H1 (cell line): ENCODE measurements around the gene EPB41L4A. TPM values are rescaled to one million over a fixed set of nuclear protein-coding genes. Genes with fewer than 3 reads are reported as not detected.

ENCODE experiments used
- CTCF ChIA-PET: fragments of 300-600 bp; sonication (Branson Sonifier 250); formaldehyde crosslinking; loops from one replicate; lab custom pipeline; 2021; ENCODE audit not compliant: partially characterized antibody; lab: Charles Lee
- POLR2A ChIA-PET: fragments of 300-600 bp; sonication (Branson Sonifier 250); formaldehyde crosslinking; loops from one replicate; lab custom pipeline; 2021; ENCODE audit warnings: inconsistent platforms; ENCODE audit not compliant: partially characterized antibody; lab: Charles Lee
- DNase-seq, 2 experiments: peaks; one replicate each; pipeline versions ENCODE4 v3.0.0 to v3.0.0-alpha.2; 2010 to 2022; ENCODE audit warnings: low spot score in 2 of 2, low read depth in 1 of 2, mixed read lengths in 1 of 2
- FAIRE-seq: peaks from 2 replicates; lab custom pipeline; 2011; peaks lifted over from hg19 to GRCh38; lab: Jason Lieb, UNC
- H2AFZ ChIP-seq: 2 replicates; pipeline ENCODE4 v1.8.1; 2012; ENCODE audit warnings: low read length, inconsistent platforms
- H2AK5ac ChIP-seq: 2 replicates; pipeline ENCODE4 v1.6.1; 2013; ENCODE audit warnings: low read depth, low read length
- H2BK120ac ChIP-seq: replicated peaks from 2 replicates; pipeline ENCODE3; 2013; ENCODE audit warnings: low read depth, low read length, inconsistent platforms
- H2BK12ac ChIP-seq: 2 replicates; pipeline ENCODE4 v1.6.1; 2013; ENCODE audit warnings: low read depth, low read length
- H2BK15ac ChIP-seq: 2 replicates; pipeline ENCODE4 v1.6.1; 2013; ENCODE audit warnings: low read length
- H2BK20ac ChIP-seq: 2 replicates; pipeline ENCODE4 v1.6.1; 2013; ENCODE audit warnings: low read length
- H2BK5ac ChIP-seq: 2 replicates; pipeline ENCODE4 v1.6.1; 2013; ENCODE audit warnings: low read depth, low read length
- H3K14ac ChIP-seq: 2 replicates; pipeline ENCODE4 v1.6.1; 2013; ENCODE audit warnings: inconsistent platforms; ENCODE audit not compliant: insufficient read length
- H3K18ac ChIP-seq: 2 replicates; pipeline ENCODE4 v1.6.1; 2013; ENCODE audit warnings: low read length; ENCODE audit errors: extremely low read depth
- H3K23ac ChIP-seq: 2 replicates; pipeline ENCODE4 v1.6.1; 2013; ENCODE audit warnings: inconsistent platforms; ENCODE audit not compliant: insufficient read length
- H3K23me2 ChIP-seq: 2 replicates; pipeline ENCODE4 v1.6.1; 2013; ENCODE audit warnings: low read depth, low read length
- H3K27ac ChIP-seq: 2 replicates; pipeline ENCODE4 v1.6.1; 2011; ENCODE audit warnings: low read depth, low read length, inconsistent platforms
- H3K27me3 ChIP-seq, 4 experiments: replicated peaks in 1 of 4; 1 replicate in 1 of 4; 2 replicates in 3 of 4; pipeline versions ENCODE4 v1.6.1 to v1.8.1; 2011 to 2013; ENCODE audit warnings: low read length in 3 of 4, mild to moderate bottlenecking in 3 of 4, inconsistent platforms in 2 of 4, mixed read lengths in 2 of 4, moderate library complexity in 1 of 4; ENCODE audit not compliant: control insufficient read depth in 3 of 4, insufficient read depth in 3 of 4; ENCODE audit errors: extremely low read depth in 1 of 4
- H3K36me3 ChIP-seq, 4 experiments: 2 replicates each; pipeline versions ENCODE4 v1.6.1 to v1.8.1; 2011 to 2013; ENCODE audit warnings: mild to moderate bottlenecking in 4 of 4, low read length in 3 of 4, moderate library complexity in 2 of 4, control low read depth in 1 of 4, inconsistent platforms in 1 of 4; ENCODE audit not compliant: insufficient read depth in 4 of 4, control insufficient read depth in 2 of 4
- H3K4ac ChIP-seq: replicated peaks from 2 replicates; pipeline ENCODE3; 2013; ENCODE audit warnings: low read length, low read depth, mixed read lengths, inconsistent platforms; ENCODE audit not compliant: insufficient read length
- H3K4me1 ChIP-seq, 4 experiments: replicated peaks in 1 of 4; 1 replicate in 1 of 4; 2 replicates in 3 of 4; pipeline versions ENCODE4 v1.6.1 to v1.8.1; 2011 to 2013; ENCODE audit warnings: low read length in 3 of 4, inconsistent platforms in 2 of 4, mixed read lengths in 1 of 4; ENCODE audit not compliant: insufficient read depth in 4 of 4, control insufficient read depth in 3 of 4
- H3K4me2 ChIP-seq, 2 experiments: 2 replicates each; pipeline versions ENCODE4 v1.6.1 to v1.8.1; 2011 to 2013; ENCODE audit warnings: low read depth in 2 of 2, low read length in 2 of 2, control low read depth in 1 of 2, inconsistent platforms in 1 of 2, mild to moderate bottlenecking in 1 of 2; ENCODE audit not compliant: insufficient read depth in 1 of 2
- H3K4me3 ChIP-seq, 4 experiments: fragments of 200-600, 300-600 bp in 1 of 4; sonication (generic), shearing (Covaris generic), sonication (Bioruptor Twin) in 1 of 4; 2 replicates each; pipeline versions ENCODE4 v1.5.1 to v1.8.1; 2011 to 2016; ENCODE audit warnings: low read length in 4 of 4, low read depth in 3 of 4, control low read depth in 2 of 4, inconsistent platforms in 2 of 4, mild to moderate bottlenecking in 2 of 4, mixed read lengths in 1 of 4, moderate library complexity in 1 of 4; ENCODE audit not compliant: insufficient read depth in 2 of 4; ENCODE audit errors: extremely low read depth in 1 of 4
- H3K56ac ChIP-seq: replicated peaks from 2 replicates; pipeline ENCODE3; 2013; ENCODE audit warnings: low read depth, mild to moderate bottlenecking, mixed read lengths, low read length, inconsistent platforms; ENCODE audit not compliant: insufficient read length
- H3K79me1 ChIP-seq: 2 replicates; pipeline ENCODE4 v1.6.1; 2013; ENCODE audit warnings: low read depth, low read length, control low read depth
- H3K79me2 ChIP-seq, 2 experiments: 2 replicates each; pipeline versions ENCODE4 v1.6.1 to v1.8.1; 2012 to 2013; ENCODE audit warnings: low read length in 2 of 2, mild to moderate bottlenecking in 2 of 2, inconsistent platforms in 1 of 2; ENCODE audit not compliant: insufficient read depth in 2 of 2, control insufficient read depth in 1 of 2
- H3K9ac ChIP-seq, 4 experiments: replicated peaks in 1 of 4; 1 replicate in 1 of 4; 2 replicates in 3 of 4; pipeline versions ENCODE4 v1.6.1 to v1.8.1; 2011 to 2013; ENCODE audit warnings: low read depth in 3 of 4, low read length in 3 of 4, control low read depth in 2 of 4, mild to moderate bottlenecking in 2 of 4, moderate library complexity in 2 of 4, inconsistent platforms in 1 of 4; ENCODE audit errors: extremely low read depth in 1 of 4
- H3K9me3 ChIP-seq, 2 experiments: 2 replicates each; pipeline versions ENCODE4 v1.6.1 to v1.8.1; 2012 to 2013; ENCODE audit warnings: mild to moderate bottlenecking in 2 of 2, moderate library complexity in 2 of 2, control low read depth in 1 of 2, inconsistent platforms in 1 of 2, low read depth in 1 of 2, low read length in 1 of 2, mixed read lengths in 1 of 2; ENCODE audit not compliant: insufficient read depth in 2 of 2
- H4K20me1 ChIP-seq, 2 experiments: replicated peaks in 1 of 2; 2 replicates each; pipeline versions ENCODE3 to v1.8.1; 2011 to 2013; ENCODE audit warnings: inconsistent platforms in 2 of 2, low read length in 2 of 2, mild to moderate bottlenecking in 1 of 2; ENCODE audit not compliant: insufficient read depth in 2 of 2, control insufficient read depth in 1 of 2
- H4K5ac ChIP-seq: 2 replicates; pipeline ENCODE4 v1.6.1; 2013; ENCODE audit warnings: low read length, low read depth, mixed read lengths, inconsistent platforms; ENCODE audit not compliant: insufficient read length
- H4K8ac ChIP-seq: 2 replicates; pipeline ENCODE4 v1.8.0; 2013; ENCODE audit warnings: mild to moderate bottlenecking, moderate library complexity, low read length, inconsistent platforms; ENCODE audit not compliant: insufficient read depth; ENCODE audit errors: extremely low read depth
- H4K91ac ChIP-seq: replicated peaks from 2 replicates; pipeline ENCODE3; 2013; ENCODE audit warnings: low read length, mixed read lengths, inconsistent platforms; ENCODE audit not compliant: insufficient read length
- ATF2 ChIP-seq: IDR thresholded peaks from 2 replicates; pipeline ENCODE4 v1.6.1; 2012; ENCODE audit warnings: low read length, inconsistent platforms
- BRCA1 ChIP-seq: IDR thresholded peaks from 2 replicates; pipeline ENCODE4 v1.6.1; 2012; ENCODE audit warnings: low read depth, low read length, improper control_type of control experiment
- CBX5 ChIP-seq: fragments of 300-800, 300-1000 bp; sonication (generic); IDR thresholded peaks from 2 replicates; pipeline ENCODE4 v1.7.1; 2016; ENCODE audit warnings: antibody characterized with exemption, low read length, low read depth
- EGR1 ChIP-seq: IDR thresholded peaks from 2 replicates; pipeline ENCODE4 v1.6.1; 2011; ENCODE audit warnings: low read depth, low read length, borderline replicate concordance
- POLR2AphosphoS5 ChIP-seq: IDR thresholded peaks from 2 replicates; pipeline ENCODE4 v1.6.1; 2011; ENCODE audit warnings: low read depth, low read length
- POU5F1 ChIP-seq: IDR thresholded peaks from 2 replicates; pipeline ENCODE4 v1.6.1; 2011; ENCODE audit warnings: low read depth, mild to moderate bottlenecking, low read length, moderate library complexity
- TBP ChIP-seq: IDR thresholded peaks from 2 replicates; pipeline ENCODE4 v1.6.1; 2011; ENCODE audit warnings: low read depth, low read length, improper control_type of control experiment
- WGBS, 2 experiments: shearing (Covaris generic) in 1 of 2; methylation state at CpG; one replicate each; pipeline versions ENCODE4 v1.1.6 to v1.1.7; 2013 to 2015; ENCODE audit warnings: low lambda C conversion rate in 2 of 2, mixed read lengths in 2 of 2, inconsistent platforms in 1 of 2, low coverage in 1 of 2, missing lambda C conversion rate in 1 of 2; ENCODE audit not compliant: insufficient replicate concordance in 2 of 2, insufficient coverage in 1 of 2, insufficient read length in 1 of 2; ENCODE audit errors: extremely low coverage in 1 of 2, missing lambda C conversion rate in 1 of 2; 5-methylcytosine and 5-hydroxymethylcytosine counted together
- polyA plus RNA-seq, 7 experiments: library from polyadenylated mRNA; depleted of rRNA in 3 of 7; stranded (reverse) in 5 of 7; unstranded in 2 of 7; fragments of >200 nt in 5 of 7; fragments of 200-250 nt in 2 of 7; gene quantifications; 1 replicate in 5 of 7; 2 replicates in 1 of 7; 4 replicates in 1 of 7; pipeline versions ENCODE4 v1.2.1 to v1.2.3, GENCODE V29; 2011 to 2013; ENCODE audit warnings: missing spikeins in 2 of 7, mixed read lengths in 2 of 7
- total RNA-seq: library from RNA; stranded (reverse); fragmentation: NEBNext Ultra II Directional; extraction: Animal tissue kit (Norgen Biotek cat#: 25700); gene quantifications from 2 replicates; pipeline ENCODE4 v1.2.1, GENCODE V29; 2021

The EPB41L4A gene
- total and polyA plus RNA-seq, 2 of the 8 experiments (the other 6 are each of a cell fraction or from before 2014, with no cell fraction given): 1.6 to 4.6 TPM

GRCh38 chr5:112342389-112342788 lies 76.7 kb downstream of the EPB41L4A start:
- ChIA-PET POLR2A (no interaction called here), CTCF (no interaction called here)
- no peak for DNase-seq

More at GRCh38 chr5:112342389-112342788, 76.7 kb downstream of the EPB41L4A start:
- Histone ChIP-seq H3K23ac (no peak overlapping the region), H3K23me2 (no peaks in the 10 kb centered on the region), H2BK15ac (no peak overlapping the region), H2BK20ac (no peak overlapping the region), H3K4me3 (no peak overlapping the region), H3K27ac (no peak overlapping the region), H4K91ac (no peak overlapping the region), H2BK12ac (no peak overlapping the region), H4K20me1 (no peaks in the 10 kb centered on the region), H4K8ac (no peak overlapping the region), H3K56ac (no peak overlapping the region), H3K79me1 (no peaks in the 10 kb centered on the region), H2BK120ac (no peak overlapping the region), H3K14ac (no peak overlapping the region), H2AK5ac (no peak overlapping the region), H3K4ac (no peak overlapping the region), H4K5ac (no peak overlapping the region), H2AFZ (no peak overlapping the region), H3K9me3 (no peaks in the 10 kb centered on the region), H3K79me2 (no peaks in the 10 kb centered on the region), H2BK5ac (no peak overlapping the region), H3K4me1 (peaks cover 0 to 8% (median 5%) of the 10 kb centered on the region in 4 experiments; a peak in 5 of 7 replicates), H3K27me3 (no peaks in the 10 kb centered on the region), H3K4me2 (no peak overlapping the region), H3K18ac (no peak overlapping the region), H3K9ac (no peak overlapping the region; a peak in 1 of 7 replicates), H3K36me3 (no peaks in the 10 kb centered on the region)
- 70% methylated on average over 3 of the region's 3 CpGs; no CpG with 5 or more reads in 1 of the 2 experiments for WGBS, 2 experiments
- TF ChIP-seq TBP: no peak
- no peak for TF ChIP-seq CBX5
- TF ChIP-seq POLR2AphosphoS5: no peak
- no peak for TF ChIP-seq BRCA1
- TF ChIP-seq EGR1: no peak
- no peak for TF ChIP-seq ATF2
- TF ChIP-seq POU5F1: no peak
- FAIRE-seq: no peak
